OCI-LY3 (cell line): Measurements from ENCODE around the gene ASL.

Experiments
- EZH2phosphoT487 ChIP-seq: fragments of 200-600 bp; shearing (Covaris generic); IDR thresholded peaks from 2 replicates; pipeline ENCODE4 v1.6.1; 2018; ENCODE audit warnings: antibody characterized with exemption, mixed run types, low read depth
- TF ChIP-seq, protein P1 (sequence below): fragments of 200-600, 300-600 bp; sonication (generic); IDR thresholded peaks from 2 replicates; pipeline ENCODE4 v1.5.1; 2014; ENCODE audit warnings: antibody characterized with exemption, low read length, low read depth

DNA sequence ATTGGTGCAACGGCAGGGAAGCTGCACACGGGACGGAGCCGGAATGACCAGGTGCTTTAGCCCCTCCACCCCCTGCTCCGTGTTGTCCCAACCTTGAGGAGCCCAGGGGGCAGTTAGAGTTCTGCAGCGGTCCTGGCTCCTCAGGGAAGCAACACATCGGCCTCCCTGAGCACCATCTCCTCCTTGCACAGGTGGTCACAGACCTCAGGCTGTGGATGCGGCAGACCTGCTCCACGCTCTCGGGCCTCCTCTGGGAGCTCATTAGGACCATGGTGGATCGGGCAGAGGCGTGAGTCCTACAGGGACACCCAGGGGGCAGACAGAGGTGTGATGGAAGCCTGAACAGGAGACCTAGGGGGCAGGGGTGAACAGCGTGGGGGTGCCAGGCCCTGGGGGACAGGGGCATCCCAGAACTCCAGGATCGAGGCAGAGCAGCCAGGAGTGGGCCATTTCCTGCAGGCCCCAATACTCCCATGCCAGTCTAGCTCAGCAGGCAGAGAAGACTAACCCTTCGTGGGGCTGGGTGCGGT is 7.3 kb downstream of the ASL start:
- TF ChIP-seq, protein P1, sequence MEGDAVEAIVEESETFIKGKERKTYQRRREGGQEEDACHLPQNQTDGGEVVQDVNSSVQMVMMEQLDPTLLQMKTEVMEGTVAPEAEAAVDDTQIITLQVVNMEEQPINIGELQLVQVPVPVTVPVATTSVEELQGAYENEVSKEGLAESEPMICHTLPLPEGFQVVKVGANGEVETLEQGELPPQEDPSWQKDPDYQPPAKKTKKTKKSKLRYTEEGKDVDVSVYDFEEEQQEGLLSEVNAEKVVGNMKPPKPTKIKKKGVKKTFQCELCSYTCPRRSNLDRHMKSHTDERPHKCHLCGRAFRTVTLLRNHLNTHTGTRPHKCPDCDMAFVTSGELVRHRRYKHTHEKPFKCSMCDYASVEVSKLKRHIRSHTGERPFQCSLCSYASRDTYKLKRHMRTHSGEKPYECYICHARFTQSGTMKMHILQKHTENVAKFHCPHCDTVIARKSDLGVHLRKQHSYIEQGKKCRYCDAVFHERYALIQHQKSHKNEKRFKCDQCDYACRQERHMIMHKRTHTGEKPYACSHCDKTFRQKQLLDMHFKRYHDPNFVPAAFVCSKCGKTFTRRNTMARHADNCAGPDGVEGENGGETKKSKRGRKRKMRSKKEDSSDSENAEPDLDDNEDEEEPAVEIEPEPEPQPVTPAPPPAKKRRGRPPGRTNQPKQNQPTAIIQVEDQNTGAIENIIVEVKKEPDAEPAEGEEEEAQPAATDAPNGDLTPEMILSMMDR: no peak
- TF ChIP-seq EZH2phosphoT487: no peak
